ENCODE measurements around the gene AKNA.

The AKNA gene

DNA sequence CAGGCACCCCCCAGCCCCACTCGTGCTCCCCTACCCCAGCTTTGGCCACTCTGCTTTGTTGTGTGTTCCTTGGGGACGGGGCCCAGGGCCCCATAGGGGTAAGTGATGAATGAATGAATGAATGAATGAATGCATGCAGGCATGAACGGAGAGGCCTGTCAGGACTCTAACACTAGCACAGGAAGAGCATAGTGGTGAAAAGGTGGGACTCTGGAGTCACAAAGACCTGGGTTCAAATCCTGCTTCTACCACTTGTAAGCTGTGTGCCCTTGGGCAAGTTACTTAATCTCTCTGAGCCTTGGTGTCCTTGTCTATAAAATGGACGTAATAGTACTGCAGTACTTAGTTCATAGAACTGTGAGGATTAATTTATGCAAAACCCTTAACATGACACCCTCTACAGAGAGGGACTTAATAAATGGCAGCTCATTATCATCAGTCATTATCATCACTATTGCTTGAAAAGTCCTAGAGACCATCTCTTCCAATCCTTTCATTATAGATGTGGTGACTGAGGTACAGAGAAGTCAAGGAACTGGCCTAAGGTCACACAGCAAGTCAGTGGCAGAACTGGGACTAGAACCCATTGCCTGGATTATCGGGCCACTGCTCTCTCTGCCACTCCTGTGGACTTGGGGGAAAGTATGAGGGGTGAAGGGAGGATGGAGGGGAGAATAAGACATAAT, 44.9 kb downstream of the AKNA start:
- Histone ChIP-seq H3K4me3 (ENCODE audit: severe bottlenecking) (no peak overlapping the region), H3K36me3 (ENCODE audit: low read depth) (peaks cover 27% of the 10 kb centered on the region), H3K4me1 (ENCODE audit: insufficient read depth, poor library complexity, severe bottlenecking) (peaks cover 8% of the 10 kb centered on the region), H3K27ac (ENCODE audit: poor library complexity, severe bottlenecking) (no peak overlapping the region), H3K9me3 (ENCODE audit: severe bottlenecking) (no peaks in the 10 kb centered on the region), H3K27me3 (ENCODE audit: insufficient read depth, poor library complexity, severe bottlenecking) (no peaks in the 10 kb centered on the region)
- TF ChIP-seq, protein P1, sequence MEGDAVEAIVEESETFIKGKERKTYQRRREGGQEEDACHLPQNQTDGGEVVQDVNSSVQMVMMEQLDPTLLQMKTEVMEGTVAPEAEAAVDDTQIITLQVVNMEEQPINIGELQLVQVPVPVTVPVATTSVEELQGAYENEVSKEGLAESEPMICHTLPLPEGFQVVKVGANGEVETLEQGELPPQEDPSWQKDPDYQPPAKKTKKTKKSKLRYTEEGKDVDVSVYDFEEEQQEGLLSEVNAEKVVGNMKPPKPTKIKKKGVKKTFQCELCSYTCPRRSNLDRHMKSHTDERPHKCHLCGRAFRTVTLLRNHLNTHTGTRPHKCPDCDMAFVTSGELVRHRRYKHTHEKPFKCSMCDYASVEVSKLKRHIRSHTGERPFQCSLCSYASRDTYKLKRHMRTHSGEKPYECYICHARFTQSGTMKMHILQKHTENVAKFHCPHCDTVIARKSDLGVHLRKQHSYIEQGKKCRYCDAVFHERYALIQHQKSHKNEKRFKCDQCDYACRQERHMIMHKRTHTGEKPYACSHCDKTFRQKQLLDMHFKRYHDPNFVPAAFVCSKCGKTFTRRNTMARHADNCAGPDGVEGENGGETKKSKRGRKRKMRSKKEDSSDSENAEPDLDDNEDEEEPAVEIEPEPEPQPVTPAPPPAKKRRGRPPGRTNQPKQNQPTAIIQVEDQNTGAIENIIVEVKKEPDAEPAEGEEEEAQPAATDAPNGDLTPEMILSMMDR (IDR thresholded peaks at IDR 0.05; ENCODE audit: poor library complexity, severe bottlenecking), result no peak
- no peak for DNase-seq (ENCODE audit: low spot score)
- ATAC-seq (ENCODE audit: low read depth), result no peak

DNA sequence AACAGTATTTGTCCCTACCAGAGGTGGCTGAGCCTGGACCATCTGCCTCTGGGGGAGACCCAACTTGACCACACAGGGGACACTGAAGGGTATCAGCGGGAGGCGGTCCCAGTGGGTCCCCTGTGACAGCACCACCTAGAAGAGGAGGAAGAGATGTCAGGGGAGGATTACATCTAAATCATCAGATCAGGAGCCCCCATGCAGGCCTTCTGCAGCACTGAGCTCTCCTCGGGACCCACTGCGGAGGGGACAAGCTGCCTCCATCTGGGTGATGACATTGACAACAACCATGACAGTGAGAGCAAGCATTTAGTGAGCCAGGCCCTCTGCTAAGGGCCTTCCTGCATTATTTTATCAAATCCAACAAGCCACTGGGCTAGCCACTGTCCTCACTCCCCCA, 45.8 kb downstream of the AKNA start:
- H3K9me3 ChIP-seq (ENCODE audit: severe bottlenecking), result no peaks in the 10 kb centered on the region
- DNase-seq (ENCODE audit: low spot score) (no peak), ATAC-seq (ENCODE audit: low read depth) (no peak)
- no peaks in the 10 kb centered on the region for H3K27me3 ChIP-seq (ENCODE audit: insufficient read depth, poor library complexity, severe bottlenecking)
- TF ChIP-seq, protein P1 (IDR thresholded peaks at IDR 0.05; ENCODE audit: poor library complexity, severe bottlenecking), result no peak
- peaks cover 8% of the 10 kb centered on the region for H3K4me1 ChIP-seq (ENCODE audit: insufficient read depth, poor library complexity, severe bottlenecking)
- no peak overlapping the region for H3K27ac ChIP-seq (ENCODE audit: poor library complexity, severe bottlenecking)
- H3K36me3 ChIP-seq (ENCODE audit: low read depth), result peaks cover 22% of the 10 kb centered on the region
- H3K4me3 ChIP-seq (ENCODE audit: severe bottlenecking), result no peak overlapping the region

DNA sequence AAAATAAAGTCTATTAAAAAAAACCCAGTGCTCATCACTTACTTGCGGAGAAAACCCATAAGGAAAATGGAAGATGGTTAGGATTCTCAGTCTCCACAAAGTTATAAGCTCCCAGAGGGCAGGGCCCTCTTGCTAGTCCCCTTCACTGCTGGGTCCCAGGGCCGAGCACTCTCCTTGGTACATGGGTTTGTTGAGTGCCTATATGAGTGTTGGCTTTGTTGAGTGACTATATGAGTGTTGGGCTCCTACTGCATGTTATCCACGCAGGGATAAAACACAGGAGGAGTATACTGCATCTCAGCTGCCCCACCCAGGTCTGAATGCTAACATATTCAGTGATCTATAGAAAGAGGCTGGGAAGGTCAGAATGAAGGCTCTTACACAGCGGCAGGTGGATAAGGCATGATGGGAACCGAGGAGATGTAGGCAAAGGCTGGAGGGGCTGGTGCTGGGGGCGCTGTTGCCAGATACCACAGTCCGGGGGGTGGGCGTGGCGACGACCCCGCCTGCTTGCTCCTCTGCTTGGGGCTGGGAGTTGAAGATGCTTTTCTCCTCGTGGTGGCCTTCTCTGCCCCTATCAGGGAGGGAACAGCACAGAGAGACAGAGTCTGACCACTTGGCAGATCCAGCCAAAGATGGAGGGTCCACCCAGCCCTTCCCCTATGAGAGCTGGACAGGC, 46.5 kb downstream of the AKNA start:
- H3K4me3 ChIP-seq (ENCODE audit: severe bottlenecking), result no peak overlapping the region

GRCh38 chr9:114339130-114339908, 48.5 kb downstream of the AKNA start:
- ATAC-seq (ENCODE audit: low read depth) (peak; percentile 62; the same call in 2 of the 3 replicates), DNase-seq (ENCODE audit: low spot score) (no peak)
- H3K27me3 ChIP-seq (ENCODE audit: insufficient read depth, poor library complexity, severe bottlenecking), result no peaks in the 10 kb centered on the region
- TF ChIP-seq, protein P1 (IDR thresholded peaks at IDR 0.05; ENCODE audit: poor library complexity, severe bottlenecking), result peak; percentile 86
- H3K36me3 ChIP-seq (ENCODE audit: low read depth), result peaks cover 12% of the 10 kb centered on the region
- no peaks in the 10 kb centered on the region for H3K9me3 ChIP-seq (ENCODE audit: severe bottlenecking)
- no peak overlapping the region for H3K27ac ChIP-seq (ENCODE audit: poor library complexity, severe bottlenecking)
- H3K4me1 ChIP-seq (ENCODE audit: insufficient read depth, poor library complexity, severe bottlenecking), result peaks cover 8% of the 10 kb centered on the region
- H3K4me3 ChIP-seq (ENCODE audit: severe bottlenecking), result no peak overlapping the region

More for the DNA sequence above, 46.5 kb downstream of the AKNA start:
- DNase-seq (ENCODE audit: low spot score), result no peak
- H3K4me1 ChIP-seq (ENCODE audit: insufficient read depth, poor library complexity, severe bottlenecking), result peaks cover 8% of the 10 kb centered on the region
- no peak overlapping the region for H3K27ac ChIP-seq (ENCODE audit: poor library complexity, severe bottlenecking)
- TF ChIP-seq, protein P1 (IDR thresholded peaks at IDR 0.05; ENCODE audit: poor library complexity, severe bottlenecking), result no peak
- no peak for ATAC-seq (ENCODE audit: low read depth)
- no peaks in the 10 kb centered on the region for H3K9me3 ChIP-seq (ENCODE audit: severe bottlenecking)
- H3K36me3 ChIP-seq (ENCODE audit: low read depth), result peaks cover 15% of the 10 kb centered on the region
- H3K27me3 ChIP-seq (ENCODE audit: insufficient read depth, poor library complexity, severe bottlenecking), result no peaks in the 10 kb centered on the region
